SIG-M5 (cell line): ENCODE data around the gene SHC4.
"Not testable (repeated sequence)": the region's sequence is repeated elsewhere in the genome, so short reads cannot be mapped to it uniquely, and the experiment has no call there.

Experiments
- DNase-seq: peaks from one replicate; lab custom pipeline; 2025; lab: John Stamatoyannopoulos, UW

The SHC4 gene, protein sequence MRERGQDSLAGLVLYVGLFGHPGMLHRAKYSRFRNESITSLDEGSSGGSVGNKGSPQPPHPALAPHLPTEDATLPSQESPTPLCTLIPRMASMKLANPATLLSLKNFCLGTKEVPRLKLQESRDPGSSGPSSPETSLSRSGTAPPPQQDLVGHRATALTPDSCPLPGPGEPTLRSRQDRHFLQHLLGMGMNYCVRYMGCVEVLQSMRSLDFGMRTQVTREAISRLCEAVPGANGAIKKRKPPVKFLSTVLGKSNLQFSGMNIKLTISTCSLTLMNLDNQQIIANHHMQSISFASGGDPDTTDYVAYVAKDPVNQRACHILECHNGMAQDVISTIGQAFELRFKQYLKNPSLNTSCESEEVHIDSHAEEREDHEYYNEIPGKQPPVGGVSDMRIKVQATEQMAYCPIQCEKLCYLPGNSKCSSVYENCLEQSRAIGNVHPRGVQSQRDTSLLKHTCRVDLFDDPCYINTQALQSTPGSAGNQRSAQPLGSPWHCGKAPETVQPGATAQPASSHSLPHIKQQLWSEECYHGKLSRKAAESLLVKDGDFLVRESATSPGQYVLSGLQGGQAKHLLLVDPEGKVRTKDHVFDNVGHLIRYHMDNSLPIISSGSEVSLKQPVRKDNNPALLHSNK

DNA sequence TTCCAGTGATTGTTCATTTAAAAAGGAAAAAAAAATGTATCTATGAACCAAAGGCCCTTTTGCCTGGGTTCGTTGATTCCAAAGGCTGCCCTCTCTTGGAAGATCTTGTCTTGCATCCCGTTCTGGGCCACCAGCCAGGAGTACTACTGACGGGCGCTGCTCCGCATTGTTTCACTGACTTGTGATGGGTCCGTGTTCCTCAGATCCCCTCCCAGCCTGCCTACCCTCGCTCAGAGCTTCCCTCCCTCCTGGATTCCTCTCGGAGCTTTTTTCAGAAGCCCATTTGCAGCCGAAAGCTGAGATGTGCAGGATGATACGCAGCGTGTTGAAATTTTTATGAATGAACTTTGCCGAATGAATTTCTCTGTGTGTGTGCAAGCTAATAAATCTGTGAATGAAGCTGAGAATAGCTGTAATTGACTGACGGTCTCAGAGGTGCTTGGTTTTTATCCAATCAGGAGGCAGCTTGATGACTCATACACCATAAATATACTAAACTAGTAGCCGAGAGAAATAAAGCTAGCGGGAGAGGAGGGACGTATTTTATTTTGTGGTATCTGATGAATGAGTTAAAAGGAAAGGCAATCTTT, at the start of gene SHC4:
TSS of gene SHC4 (minus strand) at position 396 of the 590 bp plus-strand sequence. CDS start 904 bp downstream, outside the sequence.
- no peak for DNase-seq

DNA sequence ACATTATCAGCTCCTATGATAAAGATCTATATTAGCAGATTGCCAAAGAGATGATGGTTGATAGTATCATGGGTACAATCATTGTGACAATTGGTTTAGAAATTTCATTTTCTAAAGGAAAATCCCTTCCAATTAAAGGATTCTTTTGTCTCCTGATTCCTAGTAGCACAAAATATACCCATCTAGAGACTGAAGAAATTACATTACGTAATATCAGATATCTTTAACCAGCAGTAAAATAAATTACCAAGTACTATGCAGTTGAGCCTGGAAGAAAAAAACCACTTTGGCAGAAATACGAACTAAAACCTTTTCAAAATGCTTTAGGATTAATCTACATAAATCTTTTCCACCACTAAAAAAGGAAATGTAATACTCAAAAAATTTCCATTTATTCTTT, 35.6 kb upstream of the SHC4 start:
- DNase-seq: no peak

DNA sequence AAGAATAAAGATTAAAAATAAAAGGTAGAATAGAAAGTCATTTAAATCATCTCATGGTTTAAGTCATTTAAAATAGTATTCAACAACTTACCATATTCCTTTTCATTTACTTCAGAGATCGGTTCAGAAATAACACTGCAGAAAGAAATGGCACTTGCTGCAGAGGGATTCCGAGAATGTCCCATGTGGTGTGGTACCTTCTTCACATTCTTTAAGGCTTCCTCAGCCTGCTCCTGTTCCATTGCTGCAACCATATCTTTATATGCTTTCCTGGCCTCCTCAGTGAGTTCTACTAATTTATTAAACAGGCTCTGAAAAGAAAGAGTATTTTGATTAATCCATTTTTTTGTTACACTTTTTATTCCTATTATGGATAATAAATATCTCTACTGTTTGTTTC, 32.6 kb upstream of the SHC4 start:
- no peak for DNase-seq

DNA sequence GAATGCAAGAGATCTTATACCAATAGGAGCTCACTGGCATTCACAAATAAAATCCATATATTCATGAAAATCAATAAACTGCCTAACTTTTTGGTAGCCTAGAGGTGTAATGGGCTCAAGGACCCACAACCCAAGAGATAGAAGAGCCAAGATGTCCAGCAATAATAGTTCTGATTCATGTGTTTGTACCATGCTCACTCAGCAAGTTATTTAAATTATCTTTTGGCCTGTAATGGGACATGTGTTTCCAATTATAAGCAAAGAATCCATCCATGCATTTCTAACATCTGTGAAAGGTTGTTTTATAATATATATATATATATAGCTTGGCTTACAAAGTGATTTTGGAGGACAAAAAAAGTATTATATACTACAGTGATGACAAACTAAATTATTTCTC, 29.7 kb upstream of the SHC4 start:
- DNase-seq: no peak

DNA sequence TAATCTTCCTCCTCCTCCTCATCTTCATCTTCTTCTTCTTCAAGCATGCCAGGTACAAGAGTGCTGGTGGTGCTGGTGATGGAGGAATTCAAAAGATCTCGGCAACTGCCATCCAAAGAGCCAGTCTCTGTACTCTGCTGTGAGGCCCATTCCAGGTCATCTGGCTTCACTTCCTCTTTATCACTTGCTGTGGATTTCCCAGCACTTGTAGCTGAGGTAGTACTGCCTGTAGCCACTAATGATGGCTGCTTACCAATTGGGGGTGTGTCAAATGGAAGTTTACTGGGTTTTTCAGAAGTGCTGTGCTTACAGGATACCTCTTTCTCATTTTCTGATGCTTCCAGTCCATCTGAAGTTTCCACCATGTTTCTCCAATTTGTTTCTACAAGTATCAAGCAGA, 28.8 kb upstream of the SHC4 start:
- DNase-seq: peak; percentile 18

DNA sequence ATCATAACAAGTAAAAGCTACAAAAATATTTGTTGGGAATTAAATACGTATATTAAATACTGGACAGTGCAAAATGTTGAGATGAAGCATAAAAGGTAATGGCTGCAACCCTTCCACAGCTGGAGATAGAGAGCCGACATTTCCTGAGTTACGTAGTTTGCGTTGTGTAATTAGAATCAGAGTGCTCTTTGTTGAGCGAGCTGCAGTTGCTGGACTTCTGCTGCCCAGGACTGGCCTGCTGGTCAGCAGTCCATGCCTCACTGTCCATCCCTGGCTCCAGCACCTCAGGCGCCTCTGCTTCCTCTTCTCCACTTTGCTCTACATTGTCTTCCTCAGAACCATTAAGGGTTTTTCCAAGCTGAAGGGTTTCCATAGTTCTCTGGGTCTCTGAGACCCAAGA, 28.4 kb upstream of the SHC4 start:
- no peak for DNase-seq

DNA sequence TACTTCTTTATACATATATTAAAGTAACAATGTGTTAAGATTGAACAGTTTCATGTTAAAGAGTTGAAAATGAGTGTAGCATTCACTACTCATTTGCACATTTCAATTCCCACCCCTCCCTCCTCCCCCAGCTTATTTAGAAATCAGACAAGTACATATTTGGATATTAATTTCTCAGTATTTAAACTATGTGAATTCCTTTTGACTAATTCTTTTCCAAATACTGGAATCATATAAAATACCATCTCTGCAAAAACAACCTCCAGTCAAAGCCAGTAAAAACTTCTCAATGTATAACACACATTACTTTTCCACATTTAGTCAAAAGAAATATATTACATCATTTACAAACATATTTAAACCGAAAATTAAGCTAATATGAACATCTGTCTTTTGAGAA, 25.5 kb upstream of the SHC4 start:
- DNase-seq: no peak

DNA sequence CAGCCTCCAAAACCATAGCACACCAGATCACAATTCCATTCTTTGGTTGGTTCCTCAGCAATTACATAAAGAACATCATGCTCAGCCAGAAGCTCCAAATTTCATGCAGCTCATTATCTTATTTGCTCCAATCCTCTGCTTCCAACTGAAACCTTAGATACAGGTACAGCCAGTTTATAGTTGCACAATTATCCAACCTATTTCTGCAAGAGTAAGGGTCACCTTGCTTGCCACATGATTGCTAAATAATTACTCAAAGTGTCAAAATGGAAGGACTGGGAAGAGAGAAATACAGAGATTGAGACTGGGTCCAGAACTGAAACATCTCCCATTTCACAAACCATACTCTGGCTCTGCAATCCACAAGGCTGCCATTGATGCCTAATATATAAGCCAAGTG, 23.4 kb upstream of the SHC4 start:
- no peak for DNase-seq

DNA sequence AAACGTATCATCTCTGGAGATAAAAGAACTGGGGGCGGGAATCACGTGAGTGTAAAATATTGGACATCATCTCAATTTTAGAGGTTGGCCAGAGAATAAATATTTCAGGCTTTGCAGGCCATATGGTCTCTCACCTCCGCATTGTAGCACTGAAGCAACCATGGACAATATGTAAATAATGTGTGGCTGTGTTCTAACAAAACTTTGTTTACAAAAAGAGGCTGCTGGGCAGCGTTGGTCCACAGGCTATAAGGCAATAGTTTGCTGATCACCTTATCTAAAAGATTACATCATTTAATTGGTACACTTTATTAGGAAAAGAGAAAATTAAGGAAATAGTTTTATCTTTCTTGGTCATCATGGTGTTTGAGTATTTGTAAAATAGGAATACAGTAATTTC, 22.5 kb upstream of the SHC4 start:
- no peak for DNase-seq

DNA sequence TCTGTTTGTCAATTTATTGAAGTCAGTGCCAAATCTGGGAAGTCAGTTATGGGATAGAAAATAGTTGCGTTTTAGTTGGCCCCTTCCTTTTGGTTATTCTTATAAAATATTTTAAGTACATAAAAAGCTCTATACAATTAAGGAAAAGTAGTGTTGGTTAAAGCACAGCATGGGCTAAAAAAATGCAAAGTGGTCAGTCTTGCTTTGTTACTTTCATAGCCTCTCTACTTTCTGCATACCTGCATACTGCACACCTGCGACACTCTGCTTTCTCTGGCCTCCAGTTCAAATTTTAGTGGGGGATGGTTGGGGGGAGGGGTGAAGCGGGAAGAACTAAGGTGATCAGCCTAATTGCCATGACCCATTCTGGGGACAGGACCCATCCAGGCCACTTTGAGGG, 21.8 kb upstream of the SHC4 start:
- DNase-seq: no peak

DNA sequence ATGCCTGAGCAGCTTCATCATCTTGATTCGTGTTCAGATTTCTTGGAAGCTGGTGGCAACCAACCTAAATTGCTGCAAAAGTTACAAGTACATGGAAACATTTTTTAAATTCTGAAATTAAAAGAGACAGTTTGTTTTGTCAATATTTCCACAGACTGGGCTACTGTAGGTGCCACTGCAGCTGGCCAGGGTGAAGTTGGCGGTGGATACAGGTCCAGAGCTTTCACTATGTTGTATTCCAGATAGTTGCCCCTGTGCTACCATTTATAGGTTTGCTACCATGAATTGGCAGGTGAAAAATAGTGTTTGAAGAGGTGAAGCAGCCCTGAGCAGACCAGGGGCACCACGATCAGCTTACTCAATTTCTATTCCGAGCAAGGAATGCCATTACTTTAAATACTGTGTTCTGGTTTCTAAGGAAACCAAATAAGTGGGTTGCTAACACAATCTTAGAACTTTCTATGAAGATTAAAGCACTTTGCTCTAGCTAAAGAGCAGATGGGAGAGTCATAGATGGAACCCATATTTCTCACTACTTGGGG, 21.2 kb upstream of the SHC4 start:
- DNase-seq: no peak

DNA sequence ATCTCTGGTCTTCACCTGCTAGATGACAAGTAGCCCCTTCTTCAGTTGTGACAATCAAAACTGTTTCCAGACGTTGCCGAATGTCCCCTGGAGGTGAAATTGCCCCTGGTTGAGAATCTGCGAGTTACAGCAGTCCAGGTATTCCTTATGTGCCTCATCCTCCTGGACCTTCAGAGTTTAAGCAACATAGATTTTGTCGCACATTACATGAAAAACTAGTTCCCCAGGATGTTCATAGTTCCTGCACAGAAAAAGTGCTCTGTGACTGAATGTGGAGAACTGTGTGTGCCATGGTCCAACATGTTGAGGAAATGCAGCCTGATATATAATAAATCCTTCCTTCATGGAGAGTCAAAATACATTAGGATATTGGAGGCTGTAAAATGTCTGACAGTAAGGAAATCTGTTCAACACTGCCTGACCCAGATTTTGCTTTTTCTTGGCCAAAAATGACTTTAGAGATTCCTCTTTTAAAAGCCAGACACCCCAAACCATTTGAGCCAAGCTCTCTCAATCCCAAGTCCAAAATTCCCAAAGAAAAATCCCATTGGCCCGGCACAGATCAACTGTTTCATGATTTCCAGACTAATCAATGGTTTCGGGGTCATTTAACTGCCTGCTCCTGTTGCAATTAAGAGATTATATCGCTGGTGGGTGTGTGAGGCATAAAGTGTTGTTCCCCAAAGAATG, 20.4 kb upstream of the SHC4 start:
- no peak for DNase-seq

DNA sequence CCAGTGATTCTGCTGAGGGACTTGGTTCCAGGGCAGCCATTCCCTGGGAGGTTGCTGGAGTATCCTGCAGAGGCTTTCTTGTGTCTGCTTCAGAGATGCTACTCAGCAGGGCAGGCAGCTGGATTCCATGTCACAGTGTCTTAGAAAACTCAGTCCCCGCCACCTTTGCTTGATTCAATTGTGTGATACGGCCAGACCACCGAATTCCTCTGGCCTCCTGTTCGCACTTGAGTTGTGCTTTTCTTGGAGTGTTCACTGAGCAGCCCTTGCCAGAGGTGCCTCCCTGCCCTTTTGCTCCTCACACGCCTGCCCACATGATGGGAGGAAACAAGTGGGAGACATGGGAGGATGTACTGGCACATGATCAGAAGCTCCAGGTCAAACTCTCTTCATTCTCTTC, 19.6 kb upstream of the SHC4 start:
- DNase-seq: no peak

DNA sequence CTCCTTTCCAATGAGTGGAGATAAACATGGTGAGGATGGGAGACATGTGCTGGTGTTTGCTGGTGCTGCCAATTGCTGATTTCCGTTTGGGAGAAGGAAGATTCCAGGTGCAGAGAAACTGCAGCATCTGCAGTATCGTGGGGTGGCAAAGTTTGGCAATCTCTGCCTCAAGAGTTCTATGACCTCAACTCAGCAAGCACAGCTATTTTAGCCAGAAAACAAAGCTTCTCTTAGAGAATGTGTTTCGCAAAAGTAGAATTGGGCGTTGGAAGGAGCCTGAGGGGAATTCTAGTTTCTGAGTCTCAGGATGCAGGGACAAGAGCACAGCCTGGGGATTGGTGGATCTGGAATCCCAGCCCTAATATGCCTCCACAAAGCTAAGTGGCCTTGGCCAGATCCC, 18.2 kb upstream of the SHC4 start:
- no peak for DNase-seq

DNA sequence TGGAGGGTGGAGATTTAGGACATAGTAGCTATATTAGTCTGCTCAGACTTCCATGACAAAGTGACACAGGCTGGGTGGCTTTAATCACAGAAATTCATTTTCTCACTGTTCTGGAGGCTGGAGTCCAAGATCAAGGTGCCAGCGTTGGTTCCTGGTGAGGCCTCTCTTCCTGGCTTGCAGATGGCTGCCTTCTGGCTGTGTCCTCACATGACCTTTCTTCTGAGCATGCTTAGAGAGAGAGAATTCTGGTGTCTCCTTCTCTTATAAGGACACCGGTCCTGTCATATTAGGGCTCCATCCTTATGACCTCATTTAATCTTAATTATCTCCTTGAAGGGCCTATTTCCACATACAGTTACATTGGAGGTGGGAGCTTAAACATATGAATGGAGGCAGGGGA, 14.9 kb upstream of the SHC4 start:
- no peak for DNase-seq

DNA sequence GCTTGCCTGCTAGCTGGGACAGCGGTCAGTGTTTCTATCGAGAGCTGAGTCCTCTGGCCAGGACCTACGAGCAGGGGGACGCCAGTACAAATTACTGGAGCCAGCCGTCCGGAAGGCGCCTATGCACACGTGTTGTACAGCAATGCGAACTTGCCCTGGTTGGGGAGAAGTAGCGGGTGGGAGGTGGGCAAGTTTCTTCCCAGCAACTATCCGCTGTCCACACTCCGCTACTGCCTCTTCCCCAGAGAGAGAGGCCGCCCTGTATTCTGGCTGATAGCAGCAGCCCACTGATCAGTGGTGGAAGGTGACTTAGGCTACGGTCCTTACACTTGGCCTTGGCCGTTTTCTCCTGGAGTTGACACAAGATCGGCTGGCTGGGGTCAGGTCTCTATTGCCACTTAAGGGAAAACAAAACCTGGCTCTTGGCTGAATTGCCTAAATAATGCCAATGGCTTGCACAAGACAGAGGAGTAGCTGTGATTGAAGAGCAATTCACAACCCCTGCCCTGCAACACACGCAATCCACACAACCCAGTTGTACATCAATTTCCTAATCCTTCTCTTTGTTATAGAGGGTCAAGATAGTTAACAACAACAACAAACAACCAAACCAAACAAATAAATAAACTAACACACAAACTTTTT, 12.8 kb upstream of the SHC4 start:
- no peak for DNase-seq

DNA sequence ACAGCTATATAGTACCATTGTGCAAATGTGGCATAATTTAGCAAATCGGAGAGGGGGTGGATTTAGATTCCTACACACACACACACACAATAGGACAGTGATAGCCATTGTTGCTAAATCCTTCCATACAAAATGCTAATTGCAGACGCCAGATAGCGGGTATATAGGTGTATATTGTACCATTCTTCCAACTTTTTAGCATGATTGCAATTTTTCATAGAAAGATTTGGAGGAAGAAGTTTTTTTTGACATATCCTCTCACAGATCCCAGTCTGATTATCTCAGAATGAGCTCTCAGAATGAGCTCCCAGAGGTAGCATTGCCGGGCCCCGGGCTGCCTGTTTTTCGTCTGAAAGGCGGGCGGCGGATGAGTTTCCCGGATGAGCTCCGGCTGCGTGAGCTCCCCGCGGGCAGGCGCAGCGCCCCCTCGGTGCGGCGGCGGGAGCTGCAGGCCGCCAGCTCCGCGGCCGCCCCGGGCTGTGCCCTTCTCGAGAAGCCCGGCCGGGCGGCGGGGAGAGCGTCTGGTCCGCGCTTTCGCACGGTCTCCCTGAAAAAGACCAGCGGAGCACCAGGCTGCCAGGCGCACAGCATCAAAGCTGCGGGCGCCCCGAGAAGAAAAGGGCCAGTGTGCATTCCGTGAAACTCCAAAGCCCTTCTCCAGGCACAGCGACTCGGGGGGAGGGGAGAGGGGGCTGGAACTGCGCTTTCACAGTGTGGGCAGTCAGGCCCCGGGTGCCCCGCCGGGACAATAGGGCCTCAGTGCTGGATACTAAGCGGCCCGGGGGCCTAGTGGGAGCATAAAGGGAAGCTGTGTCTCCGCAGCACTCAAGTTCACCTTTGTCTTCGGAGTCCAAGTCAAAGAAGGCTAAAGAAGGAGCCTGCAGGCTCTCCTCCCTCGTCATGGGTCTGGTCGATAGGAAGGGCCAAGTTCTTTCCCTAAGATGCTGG, 12.0 kb upstream of the SHC4 start:
- no peak for DNase-seq

DNA sequence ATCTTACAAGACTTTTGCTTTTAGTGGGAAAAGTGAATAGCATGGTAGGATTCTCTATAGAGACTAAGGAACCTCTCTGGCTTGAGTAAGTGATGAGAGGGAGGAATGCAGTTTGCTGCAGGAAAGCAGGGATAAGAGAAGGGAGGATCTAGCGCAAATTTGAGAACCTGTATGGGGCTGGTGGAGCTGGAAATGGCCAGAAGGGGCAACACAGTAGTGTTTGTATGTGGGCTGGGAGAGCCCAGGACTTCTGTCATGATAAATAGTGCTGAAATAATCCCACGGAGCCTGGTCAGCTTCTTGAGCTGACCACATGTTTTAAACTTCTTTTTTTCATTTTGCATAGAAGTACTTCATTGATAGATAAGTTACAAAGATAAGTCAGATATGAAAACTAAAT, 11.2 kb upstream of the SHC4 start:
- DNase-seq: no peak

DNA sequence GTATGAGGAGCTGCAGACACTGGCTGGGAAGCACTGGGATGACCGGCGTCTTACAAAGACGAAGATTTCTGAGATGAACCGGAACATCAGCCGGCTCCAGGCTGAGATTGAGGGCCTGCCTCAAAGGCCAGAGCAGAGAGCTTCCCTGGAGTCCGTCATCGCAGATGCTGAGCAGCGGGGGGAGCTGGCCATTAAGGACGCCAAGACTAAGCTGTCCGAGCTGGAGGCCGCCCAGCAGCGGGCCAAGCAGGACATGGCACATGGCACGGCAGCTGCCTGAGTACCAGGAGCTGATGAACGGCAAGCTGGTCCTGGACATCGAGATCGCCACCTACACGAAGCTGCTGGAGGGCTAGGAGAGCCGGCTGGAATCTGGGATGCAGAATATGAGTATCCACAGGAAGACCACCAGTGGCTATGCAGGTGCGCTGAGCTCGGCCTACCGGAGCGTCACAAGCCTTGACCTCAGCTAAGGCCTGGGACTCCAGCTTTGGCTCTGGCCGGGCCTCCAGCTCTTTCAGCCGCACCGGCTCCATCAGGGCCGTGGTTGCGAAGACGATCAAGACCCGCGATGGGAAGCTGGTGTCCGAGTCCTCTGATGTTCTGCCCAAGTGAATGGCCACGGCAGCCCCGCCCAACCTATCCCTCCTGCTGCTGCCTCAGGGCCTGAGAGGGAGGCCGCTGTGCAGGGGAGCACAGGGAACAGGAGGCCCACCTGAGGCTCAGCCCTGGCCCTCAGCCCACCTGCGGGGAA, 9.2 kb upstream of the SHC4 start:
- DNase-seq: no peak

DNA sequence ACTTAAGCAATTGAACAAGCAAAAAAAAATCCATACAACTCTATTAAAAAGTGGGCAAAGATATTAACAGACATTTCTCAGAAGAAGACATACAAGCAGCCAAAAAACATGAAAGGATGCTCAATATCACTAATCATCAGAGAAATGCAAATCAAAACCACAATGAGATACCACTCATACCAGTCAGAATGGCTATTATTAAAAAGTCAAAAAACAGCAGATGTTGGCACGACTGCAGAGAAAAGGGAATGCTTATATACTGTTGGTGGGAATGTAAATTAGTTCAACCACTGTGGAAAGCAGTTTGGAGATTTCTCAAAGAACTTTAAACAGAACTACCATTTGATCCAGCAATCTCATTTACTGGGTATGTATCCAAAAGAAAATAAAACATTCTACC, 7.2 kb upstream of the SHC4 start:
- not testable (repeated sequence) for DNase-seq
